Measurements from ENCODE around the gene TRERF1. TPM values are rescaled to one million over a fixed set of nuclear protein-coding genes. Genes with fewer than 3 reads are reported as not detected.

The TRERF1 gene
- total RNA-seq, 1 donor from 2014 or later, result 8.3 TPM

DNA sequence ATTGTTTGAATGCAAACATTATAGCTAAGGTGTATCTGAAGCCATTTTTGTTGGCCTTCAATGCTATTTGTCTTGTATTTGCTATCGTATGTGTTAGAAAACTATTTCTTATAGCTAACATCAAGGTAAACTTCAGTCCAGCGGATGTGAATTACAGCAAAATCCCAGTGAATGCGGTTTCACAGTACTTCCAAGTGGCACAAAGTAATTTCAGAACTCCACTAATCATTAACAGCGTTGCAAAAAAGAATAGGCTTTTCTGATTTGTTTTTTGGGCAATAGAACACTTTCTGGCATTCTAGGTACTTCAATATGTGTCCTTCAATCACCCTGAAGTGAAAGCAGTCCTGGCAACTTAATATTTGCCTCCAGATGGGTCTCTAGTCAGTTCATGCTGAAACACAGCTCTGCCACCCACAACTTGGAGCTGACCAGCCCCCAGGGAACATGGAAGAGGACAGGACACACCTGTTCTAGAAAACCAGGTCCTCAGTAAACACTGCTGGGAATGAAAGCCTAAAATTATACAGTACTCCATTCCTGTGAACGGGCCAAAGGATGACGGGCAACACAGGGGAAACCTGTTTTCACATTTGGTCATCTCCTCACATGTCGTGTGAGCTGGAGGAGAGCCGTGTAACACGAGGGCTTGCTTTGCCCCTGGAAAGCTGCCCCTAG lies 224.4 kb downstream of the TRERF1 start:
- Histone ChIP-seq H3K4me1 (no peaks in the 10 kb centered on the region), H4K20me1 (ENCODE audit: low read depth) (no peaks in the 10 kb centered on the region), H3K9ac (no peak overlapping the region), H3K4me3 (no peak overlapping the region), H3K27ac (no peak overlapping the region), H3F3A (ENCODE audit: low read depth) (peaks cover 6% of the 10 kb centered on the region), H3K27me3 (no peaks in the 10 kb centered on the region), H3K9me3 (ENCODE audit: low read depth) (no peaks in the 10 kb centered on the region), H3K79me2 (ENCODE audit: low read depth) (no peaks in the 10 kb centered on the region), H3K4me2 (no peak overlapping the region), H2AFZ (replicated peaks) (no peak overlapping the region), H3K36me3 (no peaks in the 10 kb centered on the region)
- H3K4me1 Mint-ChIP-seq, result peaks cover 14% of the 10 kb centered on the region
- no peak for DNase-seq (ENCODE audit: low spot score)
- peaks cover 2% of the 10 kb centered on the region for H3K27me3 Mint-ChIP-seq (ENCODE audit: insufficient read depth, low read depth)
- no peak overlapping the region for H3K27ac Mint-ChIP-seq
- H3K36me3 Mint-ChIP-seq, result peaks cover 13% of the 10 kb centered on the region
- no peak overlapping the region for H3K4me3 Mint-ChIP-seq
- TF ChIP-seq EZH2 (IDR thresholded peaks at IDR 0.05), result no peak
- TF ChIP-seq, protein P1, sequence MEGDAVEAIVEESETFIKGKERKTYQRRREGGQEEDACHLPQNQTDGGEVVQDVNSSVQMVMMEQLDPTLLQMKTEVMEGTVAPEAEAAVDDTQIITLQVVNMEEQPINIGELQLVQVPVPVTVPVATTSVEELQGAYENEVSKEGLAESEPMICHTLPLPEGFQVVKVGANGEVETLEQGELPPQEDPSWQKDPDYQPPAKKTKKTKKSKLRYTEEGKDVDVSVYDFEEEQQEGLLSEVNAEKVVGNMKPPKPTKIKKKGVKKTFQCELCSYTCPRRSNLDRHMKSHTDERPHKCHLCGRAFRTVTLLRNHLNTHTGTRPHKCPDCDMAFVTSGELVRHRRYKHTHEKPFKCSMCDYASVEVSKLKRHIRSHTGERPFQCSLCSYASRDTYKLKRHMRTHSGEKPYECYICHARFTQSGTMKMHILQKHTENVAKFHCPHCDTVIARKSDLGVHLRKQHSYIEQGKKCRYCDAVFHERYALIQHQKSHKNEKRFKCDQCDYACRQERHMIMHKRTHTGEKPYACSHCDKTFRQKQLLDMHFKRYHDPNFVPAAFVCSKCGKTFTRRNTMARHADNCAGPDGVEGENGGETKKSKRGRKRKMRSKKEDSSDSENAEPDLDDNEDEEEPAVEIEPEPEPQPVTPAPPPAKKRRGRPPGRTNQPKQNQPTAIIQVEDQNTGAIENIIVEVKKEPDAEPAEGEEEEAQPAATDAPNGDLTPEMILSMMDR (IDR thresholded peaks at IDR 0.05), result no peak
- no peak for TF ChIP-seq EZH2phosphoT487 (IDR thresholded peaks at IDR 0.05)
- no peaks in the 10 kb centered on the region for H3K9me3 Mint-ChIP-seq

DNA sequence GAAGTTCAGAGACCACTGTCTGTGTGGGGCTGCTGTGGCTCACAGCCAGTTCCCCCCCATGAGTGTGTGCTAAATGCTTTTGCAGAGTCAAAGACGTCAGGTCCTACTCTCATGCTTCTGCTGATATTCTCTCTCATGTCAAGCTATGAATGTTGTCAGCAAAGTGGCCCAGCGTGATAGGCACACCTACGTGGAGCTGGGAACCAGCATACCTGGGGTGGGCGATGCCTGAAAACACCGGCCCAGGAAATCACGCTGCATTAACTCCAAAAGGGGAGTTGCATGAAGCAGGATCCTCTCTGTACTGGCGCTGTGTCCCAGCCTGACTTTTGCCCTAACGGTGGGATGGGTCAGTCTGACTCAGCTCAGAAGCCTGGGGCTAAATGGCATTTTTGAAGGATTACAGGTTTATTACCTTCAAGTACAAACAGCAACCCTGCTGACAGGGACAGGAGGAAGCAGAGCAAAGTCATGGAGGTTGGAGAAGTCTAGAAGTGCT lies 225.0 kb downstream of the TRERF1 start:
- DNase-seq (ENCODE audit: low spot score), result no peak
- H3K27me3 Mint-ChIP-seq (ENCODE audit: insufficient read depth, low read depth), result peaks cover 2% of the 10 kb centered on the region
- Histone ChIP-seq H3F3A (ENCODE audit: low read depth) (peaks cover 6% of the 10 kb centered on the region), H4K20me1 (ENCODE audit: low read depth) (no peaks in the 10 kb centered on the region), H3K27ac (no peak overlapping the region), H3K9ac (no peak overlapping the region), H3K79me2 (ENCODE audit: low read depth) (no peaks in the 10 kb centered on the region), H3K4me3 (no peak overlapping the region), H3K4me1 (no peaks in the 10 kb centered on the region), H2AFZ (replicated peaks) (no peak overlapping the region), H3K27me3 (no peaks in the 10 kb centered on the region), H3K36me3 (no peaks in the 10 kb centered on the region), H3K4me2 (no peak overlapping the region), H3K9me3 (ENCODE audit: low read depth) (no peaks in the 10 kb centered on the region)
- H3K36me3 Mint-ChIP-seq, result peaks cover 7% of the 10 kb centered on the region
- no peak overlapping the region for H3K4me3 Mint-ChIP-seq
- no peaks in the 10 kb centered on the region for H3K9me3 Mint-ChIP-seq
- peaks cover 14% of the 10 kb centered on the region for H3K4me1 Mint-ChIP-seq
- TF ChIP-seq, protein P1 (IDR thresholded peaks at IDR 0.05), result no peak
- TF ChIP-seq EZH2phosphoT487 (IDR thresholded peaks at IDR 0.05), result no peak
- no peak for TF ChIP-seq EZH2 (IDR thresholded peaks at IDR 0.05)
- no peak overlapping the region for H3K27ac Mint-ChIP-seq

DNA sequence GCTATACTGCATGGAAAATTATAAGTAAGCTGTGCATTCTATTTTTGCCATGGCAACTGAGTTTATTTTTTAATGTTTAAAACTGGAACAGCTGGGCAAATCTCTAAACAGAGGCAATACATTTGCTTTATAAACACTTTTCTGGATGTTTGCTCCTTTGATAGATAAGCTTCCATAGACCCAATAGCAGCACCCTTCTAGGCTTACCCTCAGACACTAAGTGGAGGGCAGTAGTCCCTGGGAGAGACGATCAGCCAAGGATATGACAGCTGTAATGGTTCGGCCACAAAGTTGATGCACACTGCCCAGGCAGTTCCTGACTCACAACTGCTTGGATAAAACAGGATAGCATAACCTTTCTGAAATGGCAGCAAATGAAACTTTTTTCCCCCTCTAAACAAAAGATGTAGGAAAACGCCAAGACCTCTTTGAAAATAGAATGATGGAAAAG lies 225.5 kb downstream of the TRERF1 start:
- H3K9me3 Mint-ChIP-seq, result no peaks in the 10 kb centered on the region
- H3K9me3 ChIP-seq (ENCODE audit: low read depth), result no peaks in the 10 kb centered on the region
- peaks cover 14% of the 10 kb centered on the region for H3K4me1 Mint-ChIP-seq
- H3K36me3 ChIP-seq, result no peaks in the 10 kb centered on the region
- no peaks in the 10 kb centered on the region for H3K27me3 ChIP-seq
- H3K27ac Mint-ChIP-seq, result no peak overlapping the region
- no peaks in the 10 kb centered on the region for H4K20me1 ChIP-seq (ENCODE audit: low read depth)
- no peak overlapping the region for H3K4me3 ChIP-seq
- H3K4me1 ChIP-seq, result no peaks in the 10 kb centered on the region
- no peak overlapping the region for H2AFZ ChIP-seq (replicated peaks)
- H3K27me3 Mint-ChIP-seq (ENCODE audit: insufficient read depth, low read depth), result peaks cover 2% of the 10 kb centered on the region
- no peak overlapping the region for H3K4me3 Mint-ChIP-seq
- H3K4me2 ChIP-seq, result no peak overlapping the region
- H3K79me2 ChIP-seq (ENCODE audit: low read depth), result no peaks in the 10 kb centered on the region
- no peak overlapping the region for H3K9ac ChIP-seq
- TF ChIP-seq, protein P1 (IDR thresholded peaks at IDR 0.05), result no peak
- no peak for TF ChIP-seq EZH2 (IDR thresholded peaks at IDR 0.05)
- no peak for TF ChIP-seq EZH2phosphoT487 (IDR thresholded peaks at IDR 0.05)
- H3K27ac ChIP-seq, result no peak overlapping the region
- DNase-seq (ENCODE audit: low spot score), result no peak
- peaks cover 6% of the 10 kb centered on the region for H3F3A ChIP-seq (ENCODE audit: low read depth)
- peaks cover 7% of the 10 kb centered on the region for H3K36me3 Mint-ChIP-seq
